NCI-H748 treated with DMSO at 0.1 percent for 48 hours (cell line): ENCODE results near the gene ASPSCR1.

Experiments used
- DNase-seq: peaks from one replicate; lab custom pipeline; 2025; lab: John Stamatoyannopoulos, UW

Gene ASPSCR1

GRCh38 chr17:81977211-81977808, at the start of gene ASPSCR1:
Gene ASPSCR1 (plus strand): TSS chr17:81977629. CDS start chr17:81977647, 18 bp downstream.
- DNase-seq = peak; percentile 77

GRCh38 chr17:81927653-81928543, 49.5 kb upstream of the ASPSCR1 start, which contains the start of gene MAFG:
Gene MAFG (minus strand): TSS chr17:81927735. CDS start chr17:81923185, 4,550 bp downstream.
- peak; percentile 86 for DNase-seq

- peak; percentile 52 for DNase-seq
Measured at GRCh38 chr17:81928544-81929252, 48.7 kb upstream of the ASPSCR1 start.

GRCh38 chr17:81929253-81930141, 47.9 kb upstream of the ASPSCR1 start:
- no peak for DNase-seq

- DNase-seq = no peak
Measured at GRCh38 chr17:81930142-81931125, 47.0 kb upstream of the ASPSCR1 start.

GRCh38 chr17:81931189-81931556, 46.3 kb upstream of the ASPSCR1 start:
- no peak for DNase-seq

GRCh38 chr17:81931557-81932332, 45.7 kb upstream of the ASPSCR1 start:
- no peak for DNase-seq

- DNase-seq = no peak
Measured at GRCh38 chr17:81932333-81932983, 45.0 kb upstream of the ASPSCR1 start.

GRCh38 chr17:81933178-81933699, 44.2 kb upstream of the ASPSCR1 start:
- DNase-seq = no peak

GRCh38 chr17:81934098-81934757, 43.2 kb upstream of the ASPSCR1 start:
- DNase-seq = no peak

- no peak for DNase-seq
Measured at GRCh38 chr17:81934850-81935708, 42.4 kb upstream of the ASPSCR1 start.

GRCh38 chr17:81935709-81936084, 41.7 kb upstream of the ASPSCR1 start:
- no peak for DNase-seq

- DNase-seq = no peak
Measured at GRCh38 chr17:81939218-81939617, 38.2 kb upstream of the ASPSCR1 start.

- DNase-seq = no peak
Measured at GRCh38 chr17:81939881-81940385, 37.5 kb upstream of the ASPSCR1 start.

- no peak for DNase-seq
Measured at GRCh38 chr17:81940538-81941483, 36.6 kb upstream of the ASPSCR1 start.
